Activated CD4-positive, alpha-beta T cell treated with anti-CD3 and anti-CD28 coated beads, Interleukin-10, Interleukin-2, amounts not matched to agents 100 ng/mL and 50 ng/mL, durations not matched to agents 16 hours and 8 hours (primary cell): ENCODE results near the gene HOXA3.

Source experiments
- DNase-seq: peaks from one replicate; pipeline ENCODE4 v3.0.0-alpha.2; 2020

The HOXA3 gene

DNA sequence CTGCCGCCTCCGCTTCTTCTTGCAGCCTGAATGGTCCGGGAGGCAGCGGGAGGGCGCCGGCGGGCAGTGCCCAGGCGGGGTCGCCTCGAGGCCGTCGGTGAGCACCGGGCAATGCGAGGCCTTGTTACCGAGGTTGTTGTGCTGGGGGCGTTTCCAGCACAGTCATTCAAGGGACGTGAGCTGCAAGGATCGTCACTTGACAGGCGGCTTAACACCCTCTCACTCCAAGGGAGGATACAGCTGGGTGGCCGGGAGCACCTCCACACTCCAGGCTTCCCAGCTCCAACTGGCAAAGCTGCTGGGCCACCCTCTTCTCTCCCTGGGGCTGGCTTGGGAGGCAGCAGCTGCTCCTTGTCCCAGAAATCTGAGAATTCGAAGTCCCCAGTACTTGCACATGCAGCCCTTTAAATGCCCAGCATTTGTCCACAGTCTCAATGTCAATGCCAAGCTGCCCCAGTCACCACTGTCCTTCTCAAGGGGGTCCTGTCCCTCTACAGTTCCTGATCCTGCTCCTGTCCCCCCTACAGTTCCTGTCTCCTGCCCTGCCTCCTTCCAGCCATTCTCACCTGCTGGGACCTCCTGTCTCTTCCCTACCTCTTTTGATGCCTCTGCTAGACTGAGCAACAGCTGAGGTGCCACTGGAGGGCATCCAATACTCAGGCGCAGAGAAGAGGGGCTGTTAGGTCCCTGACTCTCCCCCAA is 37.1 kb upstream of the HOXA3 start:
- no peak for DNase-seq

GRCh38 chr7:27188386-27189294 is 36.3 kb upstream of the HOXA3 start:
- DNase-seq, result no peak

DNA sequence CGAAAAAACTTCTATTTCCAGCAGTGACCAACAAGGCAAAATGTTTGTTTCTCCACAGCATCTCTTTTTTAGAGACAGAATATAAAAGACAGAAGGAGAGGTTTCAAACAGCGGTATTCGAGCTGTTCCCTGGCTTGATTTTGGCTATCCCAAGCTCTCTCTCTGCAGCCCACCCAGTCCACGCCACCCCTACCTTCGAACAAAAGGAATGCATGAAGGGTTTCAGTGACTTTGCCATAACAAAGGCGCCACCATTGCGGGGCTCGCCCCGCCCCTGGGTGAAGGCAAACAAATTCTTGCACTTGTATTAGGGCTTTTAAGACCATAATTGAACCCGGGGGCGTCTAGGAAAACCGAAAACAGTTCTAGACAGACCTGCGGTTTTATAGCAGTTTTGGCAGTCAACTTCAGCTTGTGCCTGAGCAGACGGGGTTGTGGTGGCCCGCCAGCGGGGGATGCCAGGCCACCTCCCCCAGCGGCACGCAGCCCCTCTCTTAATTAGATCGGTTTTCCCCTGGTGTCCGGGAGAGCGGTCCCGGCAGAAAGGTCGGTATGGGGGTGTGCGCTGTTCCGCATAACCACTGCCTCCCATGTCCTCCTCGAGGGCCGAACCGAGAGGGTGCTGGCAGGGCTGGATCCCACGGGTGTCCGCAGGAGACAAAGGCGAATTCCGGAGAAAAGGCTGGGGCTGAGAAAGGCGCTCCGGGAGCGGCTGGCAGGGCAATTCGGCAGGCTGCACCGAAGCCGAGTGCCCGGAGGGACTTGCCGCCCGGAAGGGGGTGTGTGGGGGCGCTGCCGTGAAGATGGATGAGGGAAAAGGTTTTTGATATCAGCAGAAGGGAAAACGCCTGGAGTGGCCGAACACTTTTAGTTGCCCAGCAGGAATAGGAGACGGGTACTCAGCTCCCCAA is 35.3 kb upstream of the HOXA3 start:
- no peak for DNase-seq

- no peak for DNase-seq
These were observed 34.5 kb upstream of the HOXA3 start for GRCh38 chr7:27186668-27187474.

GRCh38 chr7:27185854-27186667 is 33.7 kb upstream of the HOXA3 start:
- no peak for DNase-seq

DNA sequence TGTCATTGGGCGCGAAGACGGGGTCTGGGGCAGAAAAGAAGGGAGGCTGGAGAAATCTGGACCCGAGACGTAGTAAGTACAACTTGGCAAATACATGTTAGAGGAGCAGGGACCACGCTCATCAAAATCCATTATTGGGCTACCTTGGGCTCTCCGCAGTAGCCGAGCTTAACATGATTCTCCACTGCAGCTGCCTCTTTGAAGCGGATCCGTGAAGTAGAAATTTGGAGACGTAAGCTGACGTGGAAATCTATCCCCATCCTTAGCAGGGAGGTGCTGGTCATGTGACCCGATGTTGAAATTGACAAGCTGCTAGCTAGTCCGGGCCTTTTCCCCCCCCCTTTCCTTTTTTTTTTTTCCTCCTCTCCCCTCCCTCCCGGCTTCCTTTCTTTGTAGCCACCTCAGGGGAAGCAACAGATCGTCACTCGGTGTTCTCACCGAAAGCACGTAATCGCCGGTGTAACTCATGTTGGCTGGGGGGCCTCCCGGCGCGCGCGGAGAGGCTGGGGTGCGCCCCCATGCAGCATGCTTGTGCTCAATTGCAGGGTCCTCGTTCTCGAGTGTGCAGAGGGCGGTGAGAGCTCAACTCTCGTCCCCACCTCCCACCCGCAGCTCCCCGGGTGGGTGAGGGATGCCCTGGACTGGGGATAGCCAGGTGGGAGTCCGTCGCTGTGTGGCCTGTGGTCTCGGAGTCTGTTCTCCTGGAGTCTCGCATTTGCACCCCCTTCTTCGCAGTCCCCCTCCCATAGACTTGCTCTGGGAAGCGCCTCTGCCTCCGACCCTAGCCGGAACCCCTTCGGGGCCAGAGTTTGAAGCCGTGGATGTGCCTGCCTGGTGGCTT is 32.9 kb upstream of the HOXA3 start, which contains the start of gene HOXA11:
HOXA11 (minus strand) TSS at position 220 of the 841 bp plus-strand sequence; CDS start at position 132, 88 bp downstream.
- DNase-seq, result no peak

DNA sequence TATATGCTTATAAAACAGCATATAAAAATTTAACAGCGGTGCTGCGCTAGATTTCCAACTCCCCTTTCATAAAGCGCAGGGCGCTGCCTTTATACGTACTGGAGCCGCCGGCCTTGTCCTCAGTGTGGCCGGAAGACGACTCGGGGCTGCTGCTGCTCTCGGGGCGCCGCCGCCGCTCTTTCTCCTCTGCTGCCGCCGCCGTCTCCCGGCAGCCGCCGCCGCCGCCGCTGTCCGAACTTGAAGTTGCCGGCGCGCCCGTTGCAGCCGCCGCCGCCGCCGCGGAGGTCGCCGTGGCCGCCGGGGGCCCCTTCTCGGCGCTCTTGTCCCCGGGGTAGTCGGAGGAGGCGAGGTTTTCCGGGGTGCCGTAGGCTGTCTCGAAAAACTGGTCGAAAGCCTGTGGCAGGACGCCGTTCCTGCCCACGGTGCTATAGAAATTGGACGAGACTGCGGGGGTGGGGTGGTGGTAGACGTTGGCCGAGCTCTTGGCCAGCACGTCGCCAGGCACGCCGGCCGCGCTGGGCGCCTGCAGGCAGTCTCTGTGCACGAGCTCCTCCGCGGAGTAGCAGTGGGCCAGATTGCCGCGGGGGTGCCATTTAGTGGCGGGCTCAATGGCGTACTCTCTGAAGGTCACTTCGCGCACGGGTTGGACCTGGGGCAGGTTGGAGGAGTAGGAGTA is 32.1 kb upstream of the HOXA3 start:
- peak; percentile 22 for DNase-seq

DNA sequence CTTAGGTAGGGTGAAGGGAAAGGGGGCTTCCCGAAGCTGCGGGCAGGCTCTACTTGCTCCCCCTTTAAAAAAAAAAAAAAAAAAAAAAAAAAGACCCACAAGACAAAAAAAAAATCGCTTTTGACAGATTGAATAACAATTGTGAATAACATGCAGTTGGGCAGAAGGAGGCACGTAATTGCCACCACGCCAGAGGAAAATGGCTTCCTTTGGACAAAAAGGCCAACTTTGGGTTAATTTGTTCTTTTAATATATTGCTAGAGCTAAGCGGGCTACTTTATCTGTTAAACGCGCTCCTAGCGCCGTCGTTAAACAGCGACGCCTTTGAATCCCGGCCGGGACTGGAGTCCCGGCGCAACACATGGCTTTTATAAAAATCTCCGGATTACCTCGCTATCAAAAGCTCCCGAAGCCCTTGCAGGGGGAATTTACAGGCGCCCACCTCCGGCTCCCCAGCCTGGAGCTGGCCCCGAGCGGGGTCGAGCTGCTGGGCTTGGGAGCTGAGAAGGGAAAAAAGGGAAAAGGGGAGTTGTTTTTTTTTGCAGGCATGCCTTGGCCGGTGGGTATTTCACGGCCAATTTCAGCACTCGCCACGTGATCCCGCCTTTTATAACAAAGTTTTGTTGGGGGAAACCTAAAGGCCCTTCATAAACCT is 31.4 kb upstream of the HOXA3 start:
- no peak for DNase-seq

- no peak for DNase-seq
These were observed 30.7 kb upstream of the HOXA3 start for GRCh38 chr7:27182861-27183681.

- no peak for DNase-seq
These were observed 30.0 kb upstream of the HOXA3 start for GRCh38 chr7:27182285-27182841.

DNA sequence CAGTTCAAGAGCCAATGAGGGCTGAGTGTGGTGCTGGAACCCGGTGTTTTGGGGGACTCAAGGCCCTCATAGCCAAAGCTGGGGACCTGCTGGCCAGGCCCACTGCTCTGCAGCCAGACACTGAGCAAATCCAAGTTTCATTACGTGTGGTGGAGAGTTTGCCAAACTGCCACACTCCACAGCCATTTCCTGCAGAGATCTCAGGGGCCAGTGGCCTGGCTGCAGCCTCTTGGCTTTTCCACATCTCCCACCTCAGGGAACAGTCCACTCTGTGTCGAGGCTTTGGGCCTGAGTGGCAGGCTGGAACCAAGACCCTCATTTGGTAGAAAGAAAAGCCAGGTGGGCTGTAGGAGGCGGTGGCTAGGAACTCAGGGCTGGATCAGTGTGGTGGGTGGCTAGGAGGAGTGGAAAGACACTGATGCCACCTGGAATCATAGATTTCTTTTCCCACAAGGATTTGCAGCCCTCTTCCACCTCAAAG is 29.5 kb upstream of the HOXA3 start:
- DNase-seq, result no peak

GRCh38 chr7:27180431-27181420 is 28.3 kb upstream of the HOXA3 start:
- no peak for DNase-seq

- peak; percentile 61 for DNase-seq
These were observed 27.4 kb upstream of the HOXA3 start for GRCh38 chr7:27179503-27180430.

GRCh38 chr7:27179030-27179429 is 26.6 kb upstream of the HOXA3 start:
- no peak for DNase-seq

- DNase-seq, result no peak
These were observed 26.0 kb upstream of the HOXA3 start for GRCh38 chr7:27178366-27178765.
